ENCODE results near the gene ADCY2.

Gene ADCY2

GRCh38 chr5:7385681-7386080, 10.3 kb upstream of the ADCY2 start:
- TF ChIP-seq CTCF (IDR thresholded peaks at IDR 0.05; ENCODE audit: borderline replicate concordance, insufficient read depth, low read depth, low read length), result no peak

GRCh38 chr5:7388553-7388952, 7.4 kb upstream of the ADCY2 start:
- TF ChIP-seq CTCF (IDR thresholded peaks at IDR 0.05; ENCODE audit: borderline replicate concordance, insufficient read depth, low read depth, low read length), result no peak

More at GRCh38 chr5:7385681-7386080, 10.3 kb upstream of the ADCY2 start:
- no peak overlapping the region for H3K4me3 ChIP-seq (ENCODE audit: low read depth, low read length)

DNA sequence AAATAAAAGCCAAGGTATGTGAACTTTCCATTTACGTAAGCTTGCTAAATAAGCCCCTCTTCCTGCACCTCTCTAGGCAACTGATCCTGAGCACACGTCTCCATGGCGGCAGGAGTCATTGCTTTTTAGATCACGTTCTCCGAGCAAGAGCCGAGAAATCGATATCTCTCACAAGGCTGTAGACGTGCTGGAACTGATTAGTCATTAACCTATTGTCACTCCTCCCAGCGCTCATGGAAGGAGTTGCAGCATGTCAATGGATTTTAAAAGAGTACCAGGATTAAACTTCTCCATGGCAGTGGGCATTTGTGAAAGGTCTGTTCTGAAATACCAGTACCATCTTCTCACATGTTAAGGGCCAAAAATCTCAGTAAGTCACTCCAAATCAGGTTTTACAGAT, 4.7 kb upstream of the ADCY2 start:
- no peak overlapping the region for H3K4me3 ChIP-seq (ENCODE audit: low read depth, low read length)
- no peak for TF ChIP-seq CTCF (IDR thresholded peaks at IDR 0.05; ENCODE audit: borderline replicate concordance, insufficient read depth, low read depth, low read length)

More at GRCh38 chr5:7388553-7388952, 7.4 kb upstream of the ADCY2 start:
- H3K4me3 ChIP-seq (ENCODE audit: low read depth, low read length), result no peak overlapping the region

DNA sequence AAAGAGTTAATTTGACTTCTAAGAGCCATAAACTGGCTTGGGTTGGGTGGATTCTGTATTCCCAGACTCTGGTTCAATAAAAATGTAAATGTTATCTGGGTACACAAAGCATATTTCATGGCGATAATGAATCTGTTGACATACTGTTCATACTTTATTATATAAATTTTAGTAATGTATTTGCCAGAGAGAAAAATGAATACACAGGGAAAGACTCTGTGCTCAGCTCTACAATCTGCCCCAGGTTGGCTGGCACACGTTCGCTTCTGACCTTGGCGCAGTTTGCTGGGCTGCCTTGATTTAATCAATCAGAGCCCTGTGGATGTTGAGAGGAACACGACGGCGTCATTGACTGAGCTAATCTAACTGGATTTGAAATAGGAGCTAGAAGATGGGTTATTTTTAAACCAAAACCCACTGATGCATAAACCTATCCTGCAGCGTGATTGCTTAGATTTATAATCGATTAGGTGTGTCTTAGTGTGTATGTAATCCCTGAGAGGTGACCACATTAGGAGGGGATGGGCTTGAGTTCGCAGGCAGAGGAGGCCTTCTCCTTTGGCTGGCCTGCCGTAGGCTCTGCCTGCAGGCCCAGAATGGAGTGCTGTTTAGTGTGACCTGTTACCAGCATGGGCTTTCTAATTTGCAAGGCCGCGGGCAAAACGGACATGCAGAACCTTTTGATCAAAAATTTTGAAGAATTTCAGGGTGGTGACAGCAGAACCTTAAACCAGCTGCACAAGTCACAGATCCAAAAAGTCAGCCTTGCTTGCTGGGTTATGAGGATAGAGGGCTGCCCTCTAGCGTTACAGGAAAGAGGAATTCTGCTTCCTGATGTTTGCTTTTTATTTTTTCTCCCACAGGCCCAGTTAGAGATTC, 3.9 kb upstream of the ADCY2 start:
- TF ChIP-seq CTCF (IDR thresholded peaks at IDR 0.05; ENCODE audit: borderline replicate concordance, insufficient read depth, low read depth, low read length), result 0 out of 2 replicates have a peak, but pooled peaks have one; percentile 7
- H3K4me3 ChIP-seq (ENCODE audit: low read depth, low read length), result no peak overlapping the region

GRCh38 chr5:7392693-7393024, 3.3 kb upstream of the ADCY2 start:
- no peak overlapping the region for H3K4me3 ChIP-seq (ENCODE audit: low read depth, low read length)
- TF ChIP-seq CTCF (IDR thresholded peaks at IDR 0.05; ENCODE audit: borderline replicate concordance, insufficient read depth, low read depth, low read length), result no peak

DNA sequence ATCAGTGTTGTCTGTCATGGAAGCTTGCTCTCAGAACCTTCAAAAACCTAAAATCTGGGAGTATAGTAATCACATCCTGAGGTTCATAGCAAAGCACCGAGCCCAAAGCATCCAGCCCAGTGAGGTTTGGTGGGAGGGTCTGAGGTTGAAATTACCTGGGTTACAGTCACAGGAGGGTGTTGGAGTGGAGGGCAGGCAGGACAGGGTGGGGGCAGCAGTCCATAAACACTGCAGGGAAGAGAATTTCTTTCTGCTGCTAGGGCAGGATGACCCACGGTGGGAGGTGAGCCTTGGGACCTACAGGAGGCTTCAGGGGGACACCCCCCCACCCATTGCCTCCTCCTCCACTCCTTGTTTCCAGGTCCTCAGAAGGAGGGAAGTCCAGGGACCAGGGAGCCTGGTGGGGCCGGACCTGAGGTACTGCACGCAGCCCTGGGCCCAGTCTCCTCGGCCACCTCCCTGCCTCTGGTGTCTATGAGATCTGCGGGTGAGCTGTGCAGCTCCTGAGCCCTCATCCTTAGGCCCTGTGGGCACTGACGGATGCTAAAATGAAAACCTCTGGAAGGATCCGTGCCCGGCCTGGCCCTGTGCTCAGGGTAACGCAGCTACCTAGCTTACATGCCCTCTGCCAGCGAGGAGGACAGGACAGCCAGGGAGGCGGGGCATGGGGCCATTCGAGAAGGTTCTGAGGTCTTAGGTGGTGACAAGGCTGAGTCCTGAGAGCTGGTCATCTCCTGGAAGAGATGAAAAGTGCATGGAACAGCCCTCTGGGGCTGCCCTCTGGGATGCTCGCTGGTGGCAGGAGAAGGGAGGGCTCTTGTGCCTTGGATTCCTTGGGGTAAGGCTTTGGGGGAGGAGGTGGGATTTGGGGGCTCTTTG, 1.8 kb upstream of the ADCY2 start:
- no peak for TF ChIP-seq CTCF (IDR thresholded peaks at IDR 0.05; ENCODE audit: borderline replicate concordance, insufficient read depth, low read depth, low read length)
- no peak overlapping the region for H3K4me3 ChIP-seq (ENCODE audit: low read depth, low read length)
